GM12891 (cell line): ENCODE results near the gene IRAK1.

Experiments
- POLR2A ChIP-seq: IDR thresholded peaks from 2 replicates; pipeline ENCODE4 v1.6.1; 2011; ENCODE audit warnings: low read depth, low read length, control low read depth
- POLR2AphosphoS5 ChIP-seq: IDR thresholded peaks from 2 replicates; pipeline ENCODE4 v1.6.1; 2011; ENCODE audit warnings: low read depth, low read length, control low read depth

DNA sequence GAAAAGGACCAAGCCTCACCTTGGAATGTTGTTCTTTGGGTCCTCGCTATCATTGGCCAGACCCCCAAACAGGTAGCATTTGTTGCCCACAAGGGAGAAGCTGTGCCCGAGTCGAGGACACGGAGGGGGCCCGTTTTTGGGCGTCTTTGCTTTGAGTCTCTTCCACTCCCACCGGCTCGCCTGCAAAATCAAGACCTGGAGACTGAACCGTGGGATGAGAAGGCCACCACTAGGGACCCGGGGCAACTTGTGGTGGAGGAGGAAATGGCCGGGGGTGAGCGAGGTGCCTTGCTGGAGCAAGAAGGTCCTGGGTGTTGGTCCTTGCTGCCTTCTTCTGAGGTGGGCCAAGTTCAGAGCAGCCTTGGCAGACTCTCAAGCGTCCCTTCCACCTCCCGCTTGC is 55.6 kb downstream of the IRAK1 start:
- TF ChIP-seq POLR2AphosphoS5 (no peak), POLR2A (no peak)
